Skeletal muscle satellite cell (primary cell): ENCODE data around the gene WNT7A.

Source experiments
- H3K27me3 ChIP-seq: 2 replicates; pipeline ENCODE4 v1.7.0; 2013; ENCODE audit warnings: low read length; ENCODE audit not compliant: control insufficient read depth, insufficient read depth
- H3K36me3 ChIP-seq: 2 replicates; pipeline ENCODE4 v1.7.0; 2013; ENCODE audit warnings: mild to moderate bottlenecking, control low read depth, low read length; ENCODE audit not compliant: insufficient read depth
- H3K4me1 ChIP-seq: 2 replicates; pipeline ENCODE4 v1.7.0; 2013; ENCODE audit warnings: low read length; ENCODE audit not compliant: control insufficient read depth, insufficient read depth
- H3K4me2 ChIP-seq: 2 replicates; pipeline ENCODE4 v1.7.0; 2013; ENCODE audit warnings: mild to moderate bottlenecking, low read length
- H3K4me3 ChIP-seq: 2 replicates; pipeline ENCODE4 v1.7.0; 2013; ENCODE audit warnings: low read length
- H3K9ac ChIP-seq: 2 replicates; pipeline ENCODE4 v1.7.0; 2013; ENCODE audit warnings: mild to moderate bottlenecking, low read depth, low read length, moderate library complexity
- H3K9me3 ChIP-seq: replicated peaks from 2 replicates; pipeline ENCODE4 v1.7.0; 2013; ENCODE audit warnings: mild to moderate bottlenecking, control low read depth, low read length

The WNT7A gene

GRCh38 chr3:13822042-13822441, 57.8 kb downstream of the WNT7A start:
- Histone ChIP-seq H3K4me1 (no peaks in the 10 kb centered on the region), H3K9ac (no peak overlapping the region), H3K27me3 (no peaks in the 10 kb centered on the region), H3K36me3 (no peaks in the 10 kb centered on the region), H3K4me2 (no peak overlapping the region), H3K9me3 (peaks cover 31% of the 10 kb centered on the region), H3K4me3 (no peak overlapping the region)

- Histone ChIP-seq H3K9me3 (peaks cover 32% of the 10 kb centered on the region), H3K4me3 (no peak overlapping the region), H3K4me1 (no peaks in the 10 kb centered on the region), H3K9ac (no peak overlapping the region), H3K27me3 (no peaks in the 10 kb centered on the region), H3K36me3 (no peaks in the 10 kb centered on the region), H3K4me2 (no peak overlapping the region)
Measured at GRCh38 chr3:13821126-13821525, 58.7 kb downstream of the WNT7A start.

- Histone ChIP-seq H3K4me3 (no peak overlapping the region), H3K9ac (no peak overlapping the region), H3K4me2 (no peak overlapping the region), H3K4me1 (no peaks in the 10 kb centered on the region), H3K27me3 (no peaks in the 10 kb centered on the region), H3K9me3 (peaks cover 45% of the 10 kb centered on the region), H3K36me3 (no peaks in the 10 kb centered on the region)
Measured at GRCh38 chr3:13818919-13819318, 61.0 kb downstream of the WNT7A start.

GRCh38 chr3:13815088-13815683, 64.7 kb downstream of the WNT7A start:
- H3K4me3 ChIP-seq: no peak overlapping the region
- peaks cover 41% of the 10 kb centered on the region for H3K9me3 ChIP-seq
- no peak overlapping the region for H3K9ac ChIP-seq
- H3K36me3 ChIP-seq: no peaks in the 10 kb centered on the region
- H3K27me3 ChIP-seq: no peaks in the 10 kb centered on the region
- H3K4me2 ChIP-seq: no peak overlapping the region
- H3K4me1 ChIP-seq: no peaks in the 10 kb centered on the region

GRCh38 chr3:13812034-13812471, 67.8 kb downstream of the WNT7A start:
- H3K27me3 ChIP-seq: no peaks in the 10 kb centered on the region
- peaks cover 38% of the 10 kb centered on the region for H3K9me3 ChIP-seq
- H3K36me3 ChIP-seq: no peaks in the 10 kb centered on the region

GRCh38 chr3:13811614-13812013, 68.3 kb downstream of the WNT7A start:
- no peaks in the 10 kb centered on the region for H3K27me3 ChIP-seq
- H3K9me3 ChIP-seq: peaks cover 37% of the 10 kb centered on the region
- H3K4me1 ChIP-seq: no peaks in the 10 kb centered on the region
- no peaks in the 10 kb centered on the region for H3K36me3 ChIP-seq
- no peak overlapping the region for H3K4me3 ChIP-seq
- H3K9ac ChIP-seq: no peak overlapping the region
- no peak overlapping the region for H3K4me2 ChIP-seq

More at GRCh38 chr3:13812034-13812471, 67.8 kb downstream of the WNT7A start:
- no peak overlapping the region for H3K4me2 ChIP-seq
- H3K4me3 ChIP-seq: no peak overlapping the region
- no peaks in the 10 kb centered on the region for H3K4me1 ChIP-seq
- H3K9ac ChIP-seq: no peak overlapping the region

GRCh38 chr3:13808550-13808949, 71.3 kb downstream of the WNT7A start:
- H3K4me3 ChIP-seq: no peak overlapping the region
- H3K9me3 ChIP-seq: peaks cover 9% of the 10 kb centered on the region
- no peaks in the 10 kb centered on the region for H3K4me1 ChIP-seq

GRCh38 chr3:13801361-13802204, 78.3 kb downstream of the WNT7A start:
- Histone ChIP-seq H3K4me1 (no peaks in the 10 kb centered on the region), H3K36me3 (no peaks in the 10 kb centered on the region), H3K9ac (no peak overlapping the region), H3K4me3 (no peak overlapping the region), H3K27me3 (no peaks in the 10 kb centered on the region), H3K4me2 (no peak overlapping the region), H3K9me3 (peaks cover 9% of the 10 kb centered on the region)

More at GRCh38 chr3:13808550-13808949, 71.3 kb downstream of the WNT7A start:
- H3K9ac ChIP-seq: no peak overlapping the region
- no peaks in the 10 kb centered on the region for H3K36me3 ChIP-seq
- no peaks in the 10 kb centered on the region for H3K27me3 ChIP-seq
- no peak overlapping the region for H3K4me2 ChIP-seq

- no peaks in the 10 kb centered on the region for H3K4me1 ChIP-seq
- H3K9me3 ChIP-seq: peaks cover 9% of the 10 kb centered on the region
- H3K4me3 ChIP-seq: no peak overlapping the region
- no peaks in the 10 kb centered on the region for H3K36me3 ChIP-seq
- no peak overlapping the region for H3K4me2 ChIP-seq
- H3K27me3 ChIP-seq: no peaks in the 10 kb centered on the region
- no peak overlapping the region for H3K9ac ChIP-seq
Measured at GRCh38 chr3:13800064-13800463, 79.8 kb downstream of the WNT7A start.

- no peak overlapping the region for H3K4me3 ChIP-seq
- no peak overlapping the region for H3K9ac ChIP-seq
- no peaks in the 10 kb centered on the region for H3K36me3 ChIP-seq
- H3K27me3 ChIP-seq: no peaks in the 10 kb centered on the region
- H3K4me2 ChIP-seq: no peak overlapping the region
- peaks cover 16% of the 10 kb centered on the region for H3K9me3 ChIP-seq
- no peaks in the 10 kb centered on the region for H3K4me1 ChIP-seq
Measured at GRCh38 chr3:13798401-13798800, 81.5 kb downstream of the WNT7A start.

GRCh38 chr3:13796701-13797460, 83.0 kb downstream of the WNT7A start:
- no peaks in the 10 kb centered on the region for H3K4me1 ChIP-seq
- no peak overlapping the region for H3K9ac ChIP-seq
- H3K27me3 ChIP-seq: no peaks in the 10 kb centered on the region
- H3K4me3 ChIP-seq: no peak overlapping the region
- no peaks in the 10 kb centered on the region for H3K36me3 ChIP-seq
- H3K9me3 ChIP-seq: peaks cover 16% of the 10 kb centered on the region
- H3K4me2 ChIP-seq: no peak overlapping the region
